Measurements from ENCODE around the gene SRGAP1.

Gene SRGAP1

GRCh38 chr12:63844391-63845341 lies at the start of gene SRGAP1:
Gene SRGAP1, plus strand, starts transcription at chr12:63844700. Its CDS starts 117 bp downstream, at chr12:63844817.
- no peak for DNase-seq (ENCODE audit: low read depth in 2 of 2)

GRCh38 chr12:63795032-63795687 lies 49.3 kb upstream of the SRGAP1 start:
- no peak for DNase-seq (ENCODE audit: low read depth in 2 of 2)

- DNase-seq (ENCODE audit: low read depth in 2 of 2) = no peak
These were observed 48.6 kb upstream of the SRGAP1 start for GRCh38 chr12:63795944-63796343.

- no peak for DNase-seq (ENCODE audit: low read depth in 2 of 2)
These were observed 42.4 kb upstream of the SRGAP1 start for GRCh38 chr12:63802012-63802608.

- DNase-seq (ENCODE audit: low read depth in 2 of 2) = no peak
These were observed 39.8 kb upstream of the SRGAP1 start for GRCh38 chr12:63804746-63805145.

GRCh38 chr12:63805704-63806672 lies 38.5 kb upstream of the SRGAP1 start:
- DNase-seq (ENCODE audit: low read depth in 2 of 2) = no peak

- DNase-seq (ENCODE audit: low read depth in 2 of 2) = no peak
These were observed 35.9 kb upstream of the SRGAP1 start for GRCh38 chr12:63808631-63809030.

GRCh38 chr12:63809566-63809965 lies 34.9 kb upstream of the SRGAP1 start:
- no peak for DNase-seq (ENCODE audit: low read depth in 2 of 2)

GRCh38 chr12:63811334-63811733 lies 33.2 kb upstream of the SRGAP1 start:
- no peak for DNase-seq (ENCODE audit: low read depth in 2 of 2)

- no peak for DNase-seq (ENCODE audit: low read depth in 2 of 2)
These were observed 32.7 kb upstream of the SRGAP1 start for GRCh38 chr12:63811755-63812154.

- DNase-seq (ENCODE audit: low read depth in 2 of 2) = no peak
These were observed 30.2 kb upstream of the SRGAP1 start for GRCh38 chr12:63814146-63814772.

- DNase-seq (ENCODE audit: low read depth in 2 of 2) = no peak
These were observed 29.0 kb upstream of the SRGAP1 start for GRCh38 chr12:63815482-63815852.

- DNase-seq (ENCODE audit: low read depth in 2 of 2) = no peak
These were observed 28.5 kb upstream of the SRGAP1 start for GRCh38 chr12:63816031-63816430.

- no peak for DNase-seq (ENCODE audit: low read depth in 2 of 2)
These were observed 24.1 kb upstream of the SRGAP1 start for GRCh38 chr12:63820427-63820826.

GRCh38 chr12:63821781-63822251 lies 22.7 kb upstream of the SRGAP1 start:
- no peak for DNase-seq (ENCODE audit: low read depth in 2 of 2)

GRCh38 chr12:63822352-63822751 lies 22.1 kb upstream of the SRGAP1 start:
- DNase-seq (ENCODE audit: low read depth in 2 of 2) = no peak

GRCh38 chr12:63823040-63823439 lies 21.5 kb upstream of the SRGAP1 start:
- no peak for DNase-seq (ENCODE audit: low read depth in 2 of 2)

- no peak for DNase-seq (ENCODE audit: low read depth in 2 of 2)
These were observed 18.4 kb upstream of the SRGAP1 start for GRCh38 chr12:63826006-63826585.

- no peak for DNase-seq (ENCODE audit: low read depth in 2 of 2)
These were observed 15.6 kb upstream of the SRGAP1 start for GRCh38 chr12:63828867-63829266.

GRCh38 chr12:63836046-63836445 lies 8.5 kb upstream of the SRGAP1 start:
- no peak for DNase-seq (ENCODE audit: low read depth in 2 of 2)
